ENCODE measurements around the gene USP47.

USP47 gene

DNA sequence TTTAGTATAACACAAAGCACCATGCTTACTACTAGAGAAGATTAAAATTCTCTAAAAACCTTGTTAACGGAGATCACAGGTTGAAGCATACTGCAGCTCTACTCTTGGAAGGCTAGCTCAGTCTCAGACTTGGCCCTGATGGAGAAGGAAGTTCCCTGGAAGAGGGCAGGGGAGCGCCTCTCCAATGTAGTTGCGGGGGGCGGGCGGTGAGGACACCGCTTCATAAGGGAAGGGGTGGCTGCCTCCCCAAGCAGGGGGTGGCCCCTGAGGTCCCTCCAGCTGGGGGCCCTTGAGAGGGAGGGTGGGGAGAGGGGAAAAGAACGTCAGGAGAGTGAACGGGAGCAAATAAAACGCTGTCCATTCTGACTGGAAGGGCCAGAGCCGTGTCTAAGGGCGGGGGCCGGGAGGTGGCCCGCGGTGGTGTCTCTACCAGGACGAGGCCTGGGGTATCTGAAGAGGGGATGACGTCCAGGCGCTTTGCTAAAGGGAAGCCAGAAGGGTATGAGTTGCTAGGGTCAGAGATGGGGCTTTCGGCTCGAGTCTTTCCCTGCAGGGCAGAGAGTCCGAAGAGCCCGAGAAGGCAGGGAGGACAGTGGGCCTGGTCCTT, 553 bp upstream of the USP47 start:
- no peaks in the 10 kb centered on the region for H3F3A ChIP-seq (ENCODE audit: control insufficient read depth, insufficient read depth)
- peaks cover 34% of the 10 kb centered on the region for H3K4me1 ChIP-seq (ENCODE audit: control insufficient read depth, low read length)
- peaks cover 7% of the 10 kb centered on the region for H3K36me3 ChIP-seq (ENCODE audit: control insufficient read depth, low read length)
- H4K20me1 ChIP-seq (ENCODE audit: control insufficient read depth, insufficient read depth, low read depth, low read length) = peaks cover 6% of the 10 kb centered on the region
- H3K27ac ChIP-seq (ENCODE audit: low read depth, low read length) = peak overlapping the region; percentile 73
- TF ChIP-seq, protein P1, sequence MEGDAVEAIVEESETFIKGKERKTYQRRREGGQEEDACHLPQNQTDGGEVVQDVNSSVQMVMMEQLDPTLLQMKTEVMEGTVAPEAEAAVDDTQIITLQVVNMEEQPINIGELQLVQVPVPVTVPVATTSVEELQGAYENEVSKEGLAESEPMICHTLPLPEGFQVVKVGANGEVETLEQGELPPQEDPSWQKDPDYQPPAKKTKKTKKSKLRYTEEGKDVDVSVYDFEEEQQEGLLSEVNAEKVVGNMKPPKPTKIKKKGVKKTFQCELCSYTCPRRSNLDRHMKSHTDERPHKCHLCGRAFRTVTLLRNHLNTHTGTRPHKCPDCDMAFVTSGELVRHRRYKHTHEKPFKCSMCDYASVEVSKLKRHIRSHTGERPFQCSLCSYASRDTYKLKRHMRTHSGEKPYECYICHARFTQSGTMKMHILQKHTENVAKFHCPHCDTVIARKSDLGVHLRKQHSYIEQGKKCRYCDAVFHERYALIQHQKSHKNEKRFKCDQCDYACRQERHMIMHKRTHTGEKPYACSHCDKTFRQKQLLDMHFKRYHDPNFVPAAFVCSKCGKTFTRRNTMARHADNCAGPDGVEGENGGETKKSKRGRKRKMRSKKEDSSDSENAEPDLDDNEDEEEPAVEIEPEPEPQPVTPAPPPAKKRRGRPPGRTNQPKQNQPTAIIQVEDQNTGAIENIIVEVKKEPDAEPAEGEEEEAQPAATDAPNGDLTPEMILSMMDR (IDR thresholded peaks at IDR 0.05; ENCODE audit: low read depth, low read length, poor library complexity, severe bottlenecking) = no peak
- no peak for TF ChIP-seq EZH2phosphoT487 (IDR thresholded peaks at IDR 0.05; ENCODE audit: borderline replicate concordance, low read length)
- no peaks in the 10 kb centered on the region for H3K9me3 ChIP-seq (ENCODE audit: control insufficient read depth, insufficient read depth, low read length)
- H3K9me2 ChIP-seq (replicated peaks; ENCODE audit: control insufficient read depth, low read length) = no peaks in the 10 kb centered on the region
- 0 out of 2 replicates have a peak, but pooled peaks cover 1% of the 10 kb centered on the region for H3K27me3 ChIP-seq (ENCODE audit: control insufficient read depth, low read length)
- H3K4me2 ChIP-seq (ENCODE audit: low read length) = peak overlapping the region; percentile 91
- H3K4me3 ChIP-seq (ENCODE audit: low read length) = peak overlapping the region; percentile 83
- H3K79me2 ChIP-seq (ENCODE audit: control insufficient read depth, low read length) = peaks cover 44% of the 10 kb centered on the region

- Histone ChIP-seq H3K4me3 (ENCODE audit: low read length) (peak overlapping the region; percentile 83), H3K27ac (ENCODE audit: low read depth, low read length) (peak overlapping the region; percentile 73), H3F3A (ENCODE audit: control insufficient read depth, insufficient read depth) (no peaks in the 10 kb centered on the region), H3K4me2 (ENCODE audit: low read length) (peak overlapping the region; percentile 91), H3K9me3 (ENCODE audit: control insufficient read depth, insufficient read depth, low read length) (no peaks in the 10 kb centered on the region), H3K79me2 (ENCODE audit: control insufficient read depth, low read length) (peaks cover 57% of the 10 kb centered on the region), H3K9me2 (replicated peaks; ENCODE audit: control insufficient read depth, low read length) (no peaks in the 10 kb centered on the region), H3K4me1 (ENCODE audit: control insufficient read depth, low read length) (peaks cover 34% of the 10 kb centered on the region), H3K36me3 (ENCODE audit: control insufficient read depth, low read length) (peaks cover 7% of the 10 kb centered on the region), H4K20me1 (ENCODE audit: control insufficient read depth, insufficient read depth, low read depth, low read length) (peaks cover 10% of the 10 kb centered on the region), H3K27me3 (ENCODE audit: control insufficient read depth, low read length) (no peaks in the 10 kb centered on the region)
- TF ChIP-seq EZH2phosphoT487 (IDR thresholded peaks at IDR 0.05; ENCODE audit: borderline replicate concordance, low read length) = no peak
- TF ChIP-seq, protein P1 (IDR thresholded peaks at IDR 0.05; ENCODE audit: low read depth, low read length, poor library complexity, severe bottlenecking) = no peak
Observed at GRCh38 chr11:11842421-11843008, 743 bp downstream of the USP47 start.

GRCh38 chr11:11843211-11843621, 1.4 kb downstream of the USP47 start:
- Histone ChIP-seq H3K4me1 (ENCODE audit: control insufficient read depth, low read length) (peaks cover 34% of the 10 kb centered on the region), H4K20me1 (ENCODE audit: control insufficient read depth, insufficient read depth, low read depth, low read length) (peaks cover 11% of the 10 kb centered on the region), H3K9me3 (ENCODE audit: control insufficient read depth, insufficient read depth, low read length) (no peaks in the 10 kb centered on the region), H3K27me3 (ENCODE audit: control insufficient read depth, low read length) (no peaks in the 10 kb centered on the region), H3K36me3 (ENCODE audit: control insufficient read depth, low read length) (peaks cover 7% of the 10 kb centered on the region), H3K79me2 (ENCODE audit: control insufficient read depth, low read length) (peaks cover 64% of the 10 kb centered on the region), H3F3A (ENCODE audit: control insufficient read depth, insufficient read depth) (no peaks in the 10 kb centered on the region), H3K9me2 (replicated peaks; ENCODE audit: control insufficient read depth, low read length) (no peaks in the 10 kb centered on the region), H3K27ac (ENCODE audit: low read depth, low read length) (peak overlapping the region; percentile 73), H3K4me2 (ENCODE audit: low read length) (peak overlapping the region; percentile 91), H3K4me3 (ENCODE audit: low read length) (peak overlapping the region; percentile 83)
- TF ChIP-seq, protein P1 (IDR thresholded peaks at IDR 0.05; ENCODE audit: low read depth, low read length, poor library complexity, severe bottlenecking) = no peak
- TF ChIP-seq EZH2phosphoT487 (IDR thresholded peaks at IDR 0.05; ENCODE audit: borderline replicate concordance, low read length) = no peak

Measured in DOHH2 (cell line).